GM18858 (cell line): ENCODE measurements around the gene RNF114.
A peak's percentile ranks its signal among the peaks of the same experiment; 100 is the strongest.
"Not testable (repeated sequence)": the region's sequence is repeated elsewhere in the genome, so short reads cannot be mapped to it uniquely, and the experiment has no call there.

Experiments used
- ATAC-seq: cut with Tn5 transposase; IDR thresholded peaks from one replicate; pipeline ENCODE4 v1.9.1; 2021; ENCODE audit not compliant: unreplicated experiment

The RNF114 gene

DNA sequence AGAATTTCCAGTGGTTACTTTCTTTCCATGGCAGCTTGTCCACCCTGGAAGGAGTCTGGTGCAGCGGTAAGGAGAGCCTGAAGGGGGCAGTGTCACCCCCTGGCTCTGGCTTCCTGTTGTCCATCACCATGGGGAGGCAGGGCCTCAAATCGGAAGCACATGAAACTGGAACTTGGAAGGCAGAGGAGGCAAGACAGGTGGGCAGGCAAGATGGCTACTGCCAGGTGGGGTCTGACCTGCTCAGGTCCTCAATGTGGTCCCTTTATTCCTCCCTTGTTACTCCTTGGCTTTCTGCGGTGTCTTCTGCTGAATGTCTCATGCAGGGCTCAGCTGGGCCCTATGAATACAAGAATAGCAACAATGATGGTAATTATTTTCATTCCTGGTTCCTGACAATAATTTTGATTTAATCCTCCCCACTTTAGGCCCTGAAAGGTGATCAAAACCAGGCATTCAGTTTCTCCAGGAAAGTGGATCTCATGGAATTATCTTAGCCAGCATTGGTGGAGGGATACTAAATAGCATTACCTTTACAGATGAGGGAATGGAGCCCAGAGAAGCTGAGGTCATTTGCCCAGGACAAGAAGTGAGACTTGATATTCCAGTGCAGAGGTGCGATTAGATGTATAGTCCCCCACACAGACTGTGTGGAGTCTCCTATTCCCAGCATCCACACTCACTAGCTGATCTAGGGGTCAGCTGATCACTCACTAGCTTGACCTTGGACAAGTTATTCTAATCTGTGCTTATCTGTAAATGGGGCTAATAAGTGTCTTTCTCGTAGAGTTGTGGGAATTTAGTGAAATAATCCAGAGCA lies 29.0 kb downstream of the RNF114 start:
- ATAC-seq = no peak

DNA sequence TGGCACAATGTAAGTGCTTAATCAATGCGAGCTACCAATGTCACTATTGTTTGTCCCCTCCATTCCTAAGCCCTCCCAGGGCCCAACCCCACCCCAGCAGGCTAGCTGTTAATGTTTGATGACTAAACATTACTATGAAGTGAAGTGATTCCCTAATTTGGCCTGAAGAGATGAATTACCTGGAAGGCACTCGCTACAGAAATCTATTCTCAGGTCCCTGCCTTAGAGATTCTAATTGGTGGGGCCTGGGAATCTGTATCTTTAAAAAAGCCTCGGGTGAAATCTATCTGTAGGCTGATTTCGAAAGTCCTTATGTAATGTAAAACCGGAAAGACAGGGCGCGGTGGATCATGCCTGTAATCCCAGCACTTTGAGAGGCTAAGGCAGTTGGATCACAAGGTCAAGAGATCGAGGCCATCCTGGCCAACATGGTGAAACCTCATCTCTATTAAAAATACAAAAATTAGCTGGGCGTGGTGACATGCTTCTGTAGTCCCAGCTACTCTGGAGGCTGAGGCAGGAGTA lies 29.6 kb downstream of the RNF114 start:
- ATAC-seq = no peak

DNA sequence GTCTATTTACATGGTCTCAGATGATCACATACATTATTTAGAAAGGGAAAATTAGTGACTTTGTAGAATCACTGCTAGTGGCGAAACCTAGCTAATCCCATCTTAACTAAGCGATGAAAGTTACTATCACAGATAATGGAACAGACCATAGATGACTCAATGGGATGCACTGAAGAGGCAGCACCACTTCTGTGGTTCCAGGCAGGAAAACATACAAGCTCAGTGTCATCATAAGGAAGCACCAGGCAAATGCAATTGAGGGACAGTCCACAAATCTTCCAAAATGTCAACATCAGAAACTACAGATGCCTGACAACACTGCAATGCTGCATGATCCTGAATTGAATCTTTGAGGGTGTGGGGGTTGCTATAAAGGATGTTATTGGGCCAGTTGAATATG lies 30.7 kb downstream of the RNF114 start:
- no peak for ATAC-seq

DNA sequence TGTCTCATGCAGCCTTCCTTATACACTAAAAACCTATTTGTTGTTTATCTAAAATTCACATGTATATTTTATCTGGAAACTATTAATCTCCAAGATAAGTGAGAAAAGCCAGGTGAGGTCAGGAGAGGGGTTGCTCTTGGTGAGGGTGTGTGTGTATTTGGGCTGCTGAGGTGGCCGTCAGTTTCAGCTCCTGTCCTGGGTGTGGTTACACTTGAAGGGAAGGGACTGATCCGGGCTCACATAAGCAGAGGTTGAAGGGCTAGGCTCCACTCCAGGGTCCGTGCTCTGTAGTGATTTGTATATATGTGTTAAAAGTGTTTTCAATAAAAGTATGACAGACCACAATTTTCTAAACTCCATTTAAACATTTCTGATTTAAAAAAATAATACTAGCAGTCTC lies 33.0 kb downstream of the RNF114 start:
- no peak for ATAC-seq

DNA sequence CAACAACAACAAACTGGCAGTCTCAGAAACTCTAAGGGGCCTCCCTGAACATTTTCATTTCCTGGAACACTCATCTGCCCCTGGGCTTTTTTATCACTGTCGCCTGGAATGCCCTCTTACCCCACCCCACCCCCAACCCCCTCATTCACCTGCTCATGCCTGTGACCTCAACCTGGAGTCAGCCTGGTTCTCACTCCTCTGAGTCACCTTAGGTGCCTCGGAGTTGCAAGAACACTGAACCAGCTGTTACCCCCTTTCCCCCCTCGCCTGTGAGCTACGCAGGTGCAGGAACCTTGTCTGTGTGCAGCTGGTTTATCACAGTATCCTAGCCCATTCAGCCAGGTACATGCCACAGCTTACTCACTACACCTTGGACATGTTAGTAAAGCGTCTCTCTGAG lies 33.7 kb downstream of the RNF114 start:
- ATAC-seq = no peak

DNA sequence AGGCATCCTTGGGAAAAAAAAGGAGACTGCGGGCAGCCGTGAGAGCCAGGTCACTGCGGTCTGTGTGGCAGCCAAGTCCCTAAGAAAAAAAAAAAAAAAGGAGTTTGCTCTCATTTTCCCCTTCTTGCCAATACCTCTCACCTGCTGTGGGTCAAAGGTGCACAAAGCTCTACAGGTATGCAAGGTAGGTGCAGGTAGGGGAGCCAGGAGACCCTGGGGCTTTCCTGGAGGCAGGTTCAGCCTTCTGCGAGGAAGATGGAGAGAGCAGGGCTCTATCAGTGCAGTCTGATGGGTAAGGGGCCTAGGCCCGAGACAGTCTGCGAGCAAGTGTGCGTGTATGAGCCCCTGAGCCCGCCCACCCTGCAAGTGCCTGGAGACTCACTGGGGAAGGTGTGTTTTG lies 34.3 kb downstream of the RNF114 start:
- ATAC-seq = no peak

DNA sequence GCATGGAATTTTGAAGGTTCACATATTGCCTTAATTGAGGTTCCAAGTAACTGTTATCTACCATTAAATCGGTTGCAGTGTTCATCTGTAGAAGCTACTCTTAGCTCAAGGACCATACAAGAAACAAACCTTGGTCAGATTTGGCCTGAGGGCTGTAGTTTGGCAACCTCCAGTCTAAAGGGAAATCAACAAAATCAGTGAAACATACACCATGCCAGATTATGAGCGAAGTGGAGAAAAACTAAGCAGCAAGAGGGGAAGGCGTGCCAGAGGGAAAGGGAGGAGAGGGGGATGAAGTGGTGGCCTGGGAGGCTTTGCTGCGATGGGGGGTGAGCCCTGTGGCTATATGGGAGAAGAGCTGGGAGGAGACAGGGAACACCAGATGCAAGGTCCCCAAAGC lies 37.8 kb downstream of the RNF114 start:
- ATAC-seq = no peak

DNA sequence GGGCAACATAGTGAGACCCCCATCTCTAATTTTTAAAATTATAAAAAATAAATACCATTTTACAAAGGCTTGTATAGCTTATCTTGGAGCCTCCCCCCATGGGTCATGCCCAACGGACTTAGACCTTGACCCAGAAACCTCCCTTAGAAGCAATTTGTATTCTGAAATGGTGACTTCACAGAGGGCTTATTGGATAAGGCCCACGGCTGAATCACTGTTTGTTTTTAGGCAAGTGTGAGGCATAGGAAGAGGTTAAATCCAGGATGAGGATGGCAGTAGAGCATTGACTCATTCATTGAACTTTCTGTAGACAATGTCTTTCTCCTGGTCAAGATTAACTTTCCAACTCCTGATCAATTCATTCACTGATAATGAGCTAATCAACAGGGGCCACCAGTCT lies 40.3 kb downstream of the RNF114 start:
- no peak for ATAC-seq

DNA sequence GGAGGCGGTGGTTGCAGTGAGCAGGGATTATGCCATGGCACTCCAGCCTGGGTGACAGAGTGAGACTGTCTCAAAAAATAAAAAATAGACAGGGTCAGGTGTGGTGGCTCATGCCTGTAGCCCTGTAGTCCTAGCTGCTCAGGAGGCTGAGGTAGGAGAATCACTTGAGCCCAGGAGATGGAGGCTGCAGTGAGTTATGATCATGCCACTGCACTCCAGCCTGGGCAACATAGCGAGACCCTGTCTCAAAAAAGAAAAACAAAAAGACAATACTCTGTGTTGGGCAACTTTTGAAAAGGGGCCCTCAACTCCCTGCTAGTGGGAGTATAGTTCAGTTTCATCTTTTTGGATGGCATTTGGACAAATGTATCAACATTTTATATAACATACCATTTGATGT lies 41.5 kb downstream of the RNF114 start:
- ATAC-seq = not testable (repeated sequence)

DNA sequence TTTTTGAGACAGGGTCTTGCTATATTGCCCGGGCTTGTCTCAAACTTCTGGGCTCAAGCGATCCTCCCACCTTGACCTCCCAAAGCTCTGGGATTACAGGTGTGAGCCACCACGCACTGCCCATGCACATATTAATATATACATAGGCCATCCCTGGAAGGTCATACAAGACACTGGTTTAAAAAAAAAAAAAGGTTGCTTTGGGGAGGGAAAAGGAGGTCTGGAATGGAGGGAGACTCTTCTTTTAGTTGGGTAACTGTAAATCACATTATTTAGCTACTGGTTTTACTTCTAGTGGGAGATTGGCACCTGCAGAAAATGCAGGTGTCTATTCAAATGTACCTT lies 42.5 kb downstream of the RNF114 start:
- no peak for ATAC-seq

DNA sequence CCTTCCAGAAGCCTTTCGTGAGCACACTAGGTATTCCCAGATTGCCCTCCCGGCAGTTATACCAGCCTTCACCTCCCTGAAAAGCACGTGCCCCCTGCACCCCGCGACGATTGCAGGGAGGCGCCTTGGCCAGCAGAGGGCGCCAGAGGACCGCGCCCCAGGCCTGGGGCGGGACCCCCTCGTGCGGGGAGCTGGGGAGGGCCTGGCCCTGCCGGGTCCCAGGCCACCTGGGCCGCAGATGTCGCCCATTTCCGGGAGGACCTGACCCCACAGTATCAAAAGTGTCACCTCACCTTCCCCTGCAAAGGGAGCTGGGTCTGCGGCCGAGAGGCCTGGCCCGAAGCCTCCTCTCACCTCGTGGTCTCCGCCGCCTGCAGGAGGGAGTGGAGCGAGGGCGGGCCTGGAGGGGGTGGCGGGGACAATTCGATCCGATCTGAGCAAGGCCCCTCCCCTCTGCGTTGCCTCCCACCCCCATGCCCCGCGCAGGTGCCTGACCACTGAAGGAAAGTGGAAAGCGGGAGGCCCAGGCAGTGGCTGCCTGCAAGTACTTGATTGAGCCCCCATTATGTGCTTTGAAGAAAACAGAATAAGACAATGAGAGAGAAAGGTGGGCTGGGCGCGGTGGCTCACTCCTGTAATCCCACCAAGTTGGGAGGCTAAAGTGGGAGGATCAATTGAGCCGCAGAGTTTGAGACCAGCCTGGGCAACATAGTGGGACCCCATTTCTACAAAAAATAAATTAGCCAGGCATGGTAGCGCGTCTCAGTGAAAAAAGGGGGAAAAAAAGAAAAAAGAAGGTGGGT lies 43.0 kb downstream of the RNF114 start:
- ATAC-seq = no peak

DNA sequence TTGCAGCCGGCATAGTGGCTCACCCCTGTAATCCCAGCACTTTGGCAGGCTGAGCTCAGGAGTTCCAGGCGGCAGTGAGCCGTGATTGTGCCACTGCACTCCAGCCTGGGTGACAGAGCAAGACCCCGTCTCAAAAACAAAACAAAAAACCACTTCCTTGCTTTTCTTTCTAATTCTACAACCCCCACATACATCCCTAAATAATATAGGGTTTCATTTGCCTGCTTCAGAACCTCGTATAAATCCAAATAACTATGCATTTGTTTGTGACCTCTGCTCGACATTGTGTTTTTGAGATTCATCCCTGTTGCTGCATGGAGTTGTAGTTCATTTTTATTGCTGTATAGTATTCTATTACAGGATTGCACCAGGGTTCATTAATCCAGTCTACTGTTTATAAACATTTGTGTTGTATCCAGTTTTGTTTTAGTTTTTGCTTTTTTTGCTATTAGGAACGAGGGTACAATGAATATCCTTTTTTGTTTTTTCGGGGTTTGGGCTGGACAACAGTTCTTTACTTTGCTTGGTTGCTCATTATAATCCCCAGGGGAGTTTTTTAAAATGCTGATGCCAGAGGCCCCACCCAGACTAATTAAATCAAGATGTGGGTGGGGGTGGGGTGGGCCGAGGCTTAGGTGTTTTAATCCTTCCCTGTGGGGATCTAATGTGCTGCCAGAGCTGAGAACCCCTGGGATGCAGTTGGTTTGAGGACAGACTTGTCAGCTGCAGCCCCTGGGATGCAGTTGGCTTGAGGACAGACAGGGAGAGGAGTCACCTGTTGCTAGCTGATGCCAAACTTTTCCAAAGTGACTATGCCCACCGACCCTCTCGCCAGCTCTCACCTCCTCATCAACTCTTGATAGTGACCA lies 44.2 kb downstream of the RNF114 start:
- ATAC-seq = no peak

DNA sequence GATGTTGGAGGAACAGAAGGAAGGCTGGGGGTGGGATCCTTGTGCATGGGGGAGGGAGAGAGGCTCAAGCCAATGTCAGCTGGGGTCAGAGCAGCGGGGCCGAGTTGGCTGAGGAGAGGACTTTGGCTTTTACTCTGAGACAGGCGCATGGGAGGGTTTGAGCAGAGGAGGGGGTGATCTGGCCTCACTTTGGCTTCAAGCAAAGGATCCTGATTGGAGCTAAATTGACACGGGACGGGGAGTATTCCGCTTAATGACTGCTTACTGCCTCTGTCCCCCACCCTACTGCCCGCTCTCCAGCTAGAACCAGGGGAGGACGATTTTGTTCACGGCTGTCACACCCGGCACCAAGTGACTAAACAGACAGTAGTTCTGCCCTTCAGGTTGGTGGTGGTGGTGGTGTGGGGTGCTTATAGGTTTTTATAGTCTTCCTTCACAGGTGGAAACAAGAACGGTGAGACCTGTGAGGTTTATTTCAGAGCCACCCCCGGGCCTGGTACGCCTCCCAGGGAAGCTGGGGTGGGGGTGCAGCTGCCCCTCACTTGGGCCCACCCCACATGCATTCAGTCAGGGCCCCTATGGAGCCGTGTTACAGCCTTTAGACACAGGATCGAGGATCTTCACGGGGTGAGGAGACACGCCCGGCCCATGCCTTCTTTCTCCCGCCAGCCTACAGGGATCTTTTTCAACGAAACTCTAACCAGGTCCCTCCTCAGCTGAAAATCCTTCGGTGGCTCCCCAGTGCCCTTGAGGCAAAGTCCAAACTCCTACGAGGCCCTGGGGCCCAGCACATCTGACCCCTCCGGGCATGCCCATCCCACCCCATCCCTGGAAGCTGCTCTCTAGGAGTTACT lies 45.2 kb downstream of the RNF114 start:
- no peak for ATAC-seq

DNA sequence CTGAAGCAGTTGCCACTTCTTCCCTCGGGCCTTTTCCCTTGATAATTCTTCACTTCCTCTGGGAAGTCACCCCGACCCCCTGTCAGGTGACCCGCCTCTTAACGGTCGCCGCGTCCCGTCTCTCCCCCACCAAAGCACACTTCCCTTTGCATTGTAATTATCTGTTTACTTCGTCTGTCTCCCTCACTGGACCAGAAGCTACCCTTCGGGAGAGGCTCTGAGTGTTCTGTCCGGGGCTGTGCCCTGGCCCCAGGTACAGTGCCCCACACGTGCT lies 45.8 kb downstream of the RNF114 start:
- ATAC-seq = no peak

DNA sequence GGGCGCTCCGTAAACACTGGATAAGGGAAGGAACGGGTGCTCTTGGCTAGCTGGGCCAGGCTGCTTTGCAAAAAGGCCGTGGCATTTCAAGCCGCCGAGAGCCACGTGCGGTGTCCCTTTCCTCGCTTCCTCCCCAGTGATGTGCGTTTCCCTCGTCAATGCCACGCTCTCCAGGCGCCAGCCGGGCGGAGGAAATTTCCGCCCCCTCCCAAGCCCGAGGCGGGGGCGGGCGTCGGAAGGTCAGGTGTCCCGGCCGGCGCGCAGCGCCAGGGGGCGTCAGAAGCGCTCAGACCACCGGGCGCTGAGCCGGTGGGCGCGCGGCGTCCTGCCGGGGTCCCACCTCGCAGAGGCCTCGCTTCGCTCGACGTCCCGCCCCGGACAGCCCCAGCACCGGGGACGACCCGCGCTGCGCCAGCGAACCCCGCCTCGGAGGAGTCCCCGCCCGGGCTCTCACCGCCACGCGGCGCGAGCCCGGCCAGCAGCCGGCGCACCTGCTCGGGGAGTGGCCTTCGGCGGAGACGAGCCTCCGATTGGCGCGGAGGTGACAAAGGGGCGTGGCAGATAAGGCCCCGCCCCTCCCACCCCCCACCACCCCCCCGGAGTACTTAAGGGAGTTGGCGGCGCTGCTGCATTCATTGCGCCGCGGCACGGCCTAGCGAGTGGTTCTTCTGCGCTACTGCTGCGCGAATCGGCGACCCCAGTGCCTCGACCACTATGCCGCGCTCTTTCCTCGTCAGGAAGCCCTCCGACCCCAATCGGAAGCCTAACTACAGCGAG lies 46.3 kb downstream of the RNF114 start, which contains the start of gene SNAI1:
SNAI1 (plus strand) TSS at position 635 of the 777 bp plus-strand sequence; CDS start at position 715, 80 bp downstream.
- peak; percentile 65 for ATAC-seq

DNA sequence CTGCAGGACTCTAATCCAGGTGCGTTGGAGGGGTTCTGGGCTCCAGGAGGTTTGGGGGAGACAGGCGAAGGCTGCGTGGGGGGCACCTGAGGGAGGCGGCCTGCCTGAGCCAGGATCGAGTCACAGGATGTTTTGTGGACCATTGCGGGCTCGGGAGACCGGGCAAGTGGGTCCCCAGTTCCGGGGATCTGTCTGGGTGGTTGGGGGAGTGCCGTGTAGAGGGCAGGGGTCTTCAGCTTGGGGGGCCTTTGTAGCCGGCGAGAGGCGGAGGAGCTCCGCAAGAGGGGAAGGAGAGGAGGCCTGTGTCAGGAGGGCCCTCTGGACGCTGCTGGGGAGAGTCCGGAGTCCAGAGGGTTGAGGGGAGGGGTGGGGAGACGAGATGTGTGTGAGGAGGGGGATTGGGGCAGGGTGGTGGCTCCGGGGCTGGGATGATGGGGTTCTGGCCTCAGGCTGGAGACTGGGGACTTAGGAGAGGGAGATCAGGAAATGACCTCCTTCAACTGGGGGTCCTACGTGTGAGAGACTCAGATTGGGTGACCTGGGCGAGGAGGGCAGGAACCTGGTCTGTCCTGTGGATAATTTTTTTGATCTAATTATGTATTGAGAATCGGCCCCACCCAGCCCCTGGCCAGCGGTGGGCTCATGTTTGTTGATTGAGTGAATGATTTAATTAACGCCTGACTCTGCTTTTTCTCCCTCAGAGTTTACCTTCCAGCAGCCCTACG lies 47.1 kb downstream of the RNF114 start:
- ATAC-seq = no peak

DNA sequence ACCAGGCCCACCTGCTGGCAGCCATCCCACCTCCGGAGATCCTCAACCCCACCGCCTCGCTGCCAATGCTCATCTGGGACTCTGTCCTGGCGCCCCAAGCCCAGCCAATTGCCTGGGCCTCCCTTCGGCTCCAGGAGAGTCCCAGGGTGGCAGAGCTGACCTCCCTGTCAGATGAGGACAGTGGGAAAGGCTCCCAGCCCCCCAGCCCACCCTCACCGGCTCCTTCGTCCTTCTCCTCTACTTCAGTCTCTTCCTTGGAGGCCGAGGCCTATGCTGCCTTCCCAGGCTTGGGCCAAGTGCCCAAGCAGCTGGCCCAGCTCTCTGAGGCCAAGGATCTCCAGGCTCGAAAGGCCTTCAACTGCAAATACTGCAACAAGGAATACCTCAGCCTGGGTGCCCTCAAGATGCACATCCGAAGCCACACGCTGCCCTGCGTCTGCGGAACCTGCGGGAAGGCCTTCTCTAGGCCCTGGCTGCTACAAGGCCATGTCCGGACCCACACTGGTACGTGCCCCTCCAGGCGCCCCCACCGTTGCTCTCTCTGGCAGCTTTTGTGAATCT lies 47.7 kb downstream of the RNF114 start:
- no peak for ATAC-seq

DNA sequence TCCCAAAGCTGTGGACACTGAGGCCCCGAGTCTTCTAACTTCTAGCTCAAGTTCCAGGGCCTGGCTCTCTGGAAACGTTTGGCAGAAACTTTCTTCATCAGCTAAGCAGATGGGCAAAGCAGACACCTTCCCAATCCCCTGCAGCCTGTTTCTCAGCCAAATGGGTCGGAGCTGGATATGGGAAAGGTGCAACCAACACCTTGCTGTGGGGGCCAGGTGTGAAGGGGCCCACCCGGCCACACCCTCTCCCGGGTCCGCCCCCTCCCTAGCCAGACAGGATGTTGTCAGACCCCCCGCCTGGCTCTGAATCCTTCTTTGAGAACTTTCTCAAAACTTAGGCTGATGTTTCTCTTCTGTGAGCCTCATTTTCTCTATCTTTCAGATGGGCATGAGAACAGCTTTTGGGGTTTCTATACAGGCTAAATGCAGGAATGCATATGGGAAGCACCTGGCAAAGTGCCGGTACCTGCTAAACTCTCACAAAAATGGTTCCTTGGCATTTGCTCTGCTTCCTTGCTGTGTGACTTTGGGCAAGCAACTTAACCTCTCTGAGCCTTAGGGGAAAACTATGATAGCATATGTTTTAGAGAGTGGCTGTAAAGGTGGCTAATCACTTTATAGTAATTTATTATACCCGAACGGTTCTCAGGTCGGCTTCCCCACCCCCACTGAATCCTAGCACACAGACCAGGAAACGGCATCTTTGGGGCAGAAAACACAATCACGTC lies 48.4 kb downstream of the RNF114 start:
- ATAC-seq = no peak
